SKM-1 treated with dmso at 0.1 percent for 144 hours (cell line): ENCODE measurements around the gene NHSL1.

Experiments used
- DNase-seq: peaks from one replicate; lab custom pipeline; 2025; ENCODE audit not compliant: unreplicated experiment; lab: John Stamatoyannopoulos, UW

Gene NHSL1

GRCh38 chr6:138523347-138524210, 24.3 kb upstream of the NHSL1 start:
- no peak for DNase-seq

GRCh38 chr6:138522611-138523010, 23.3 kb upstream of the NHSL1 start:
- no peak for DNase-seq

- peak; percentile 66 for DNase-seq
These were observed 22.5 kb upstream of the NHSL1 start for GRCh38 chr6:138521790-138522189.

GRCh38 chr6:138520463-138520862, 21.2 kb upstream of the NHSL1 start:
- peak; percentile 28 for DNase-seq

GRCh38 chr6:138518054-138518453, 18.8 kb upstream of the NHSL1 start:
- no peak for DNase-seq

GRCh38 chr6:138517635-138518034, 18.3 kb upstream of the NHSL1 start:
- peak; percentile 21 for DNase-seq

- no peak for DNase-seq
These were observed 16.5 kb upstream of the NHSL1 start for GRCh38 chr6:138515657-138516248.

- DNase-seq, result no peak
These were observed 15.7 kb upstream of the NHSL1 start for GRCh38 chr6:138514860-138515540.

- DNase-seq, result no peak
These were observed 13.3 kb upstream of the NHSL1 start for GRCh38 chr6:138512609-138513008.

GRCh38 chr6:138510093-138510492, 10.8 kb upstream of the NHSL1 start:
- no peak for DNase-seq

- peak; percentile 48 for DNase-seq
These were observed 10.1 kb upstream of the NHSL1 start for GRCh38 chr6:138509371-138509770.

- DNase-seq, result no peak
These were observed 9.3 kb upstream of the NHSL1 start for GRCh38 chr6:138508676-138508988.

- DNase-seq, result no peak
These were observed 8.8 kb upstream of the NHSL1 start for GRCh38 chr6:138507977-138508675.

GRCh38 chr6:138504764-138505689, 5.7 kb upstream of the NHSL1 start:
- DNase-seq, result no peak

GRCh38 chr6:138503881-138504680, 4.8 kb upstream of the NHSL1 start:
- peak; percentile 34 for DNase-seq

GRCh38 chr6:138502546-138502945, 3.3 kb upstream of the NHSL1 start:
- DNase-seq, result no peak

- DNase-seq, result no peak
These were observed 1.7 kb upstream of the NHSL1 start for GRCh38 chr6:138500867-138501446.

- no peak for DNase-seq
These were observed 861 bp upstream of the NHSL1 start for GRCh38 chr6:138500045-138500665.
